HG02970 (cell line): ENCODE measurements around the gene MIA.
"Not testable (repeated sequence)": the region's sequence is repeated elsewhere in the genome, so short reads cannot be mapped to it uniquely, and the experiment has no call there.

Source experiments
- ATAC-seq: cut with Tn5 transposase; IDR thresholded peaks from one replicate; pipeline ENCODE4 v1.9.1; 2021; ENCODE audit warnings: mild to moderate bottlenecking, moderate library complexity, moderate number of reproducible peaks; ENCODE audit not compliant: unreplicated experiment, low FRiP score

MIA gene

GRCh38 chr19:40750058-40750873 is 25.1 kb upstream of the MIA start, which contains the start of gene ACTMAP:
TSS of gene ACTMAP (minus strand) at chr19:40750477. CDS start at chr19:40749803, 674 bp downstream.
- ATAC-seq: peak; percentile 88

- ATAC-seq: peak; percentile 51
These were observed 24.3 kb upstream of the MIA start, which contains the start of gene SNRPA for GRCh38 chr19:40750874-40751537. TSS of gene SNRPA (plus strand) at chr19:40751203. CDS start at chr19:40751409, 206 bp downstream.

GRCh38 chr19:40752257-40752781 is 23.0 kb upstream of the MIA start:
- ATAC-seq: no peak

- no peak for ATAC-seq
These were observed 20.6 kb upstream of the MIA start for GRCh38 chr19:40754611-40755247.

- ATAC-seq: no peak
These were observed 20.1 kb upstream of the MIA start for GRCh38 chr19:40755248-40755624.

- ATAC-seq: no peak
These were observed 19.5 kb upstream of the MIA start for GRCh38 chr19:40755791-40756190.

GRCh38 chr19:40756502-40757110 is 18.7 kb upstream of the MIA start:
- ATAC-seq: no peak

GRCh38 chr19:40758491-40758890 is 16.8 kb upstream of the MIA start:
- ATAC-seq: no peak

GRCh38 chr19:40759352-40759751 is 16.0 kb upstream of the MIA start:
- no peak for ATAC-seq

GRCh38 chr19:40762754-40763470 is 12.4 kb upstream of the MIA start:
- ATAC-seq: no peak

- no peak for ATAC-seq
These were observed 11.8 kb upstream of the MIA start for GRCh38 chr19:40763526-40763925.

- ATAC-seq: no peak
These were observed 11.4 kb upstream of the MIA start for GRCh38 chr19:40763963-40764362.

GRCh38 chr19:40766385-40766784 is 8.9 kb upstream of the MIA start:
- ATAC-seq: not testable (repeated sequence)

GRCh38 chr19:40768869-40769268 is 6.5 kb upstream of the MIA start:
- ATAC-seq: no peak

- not testable (repeated sequence) for ATAC-seq
These were observed 4.0 kb upstream of the MIA start for GRCh38 chr19:40771101-40771862.

GRCh38 chr19:40775632-40776022 is 306 bp downstream of the MIA start:
- ATAC-seq: no peak

GRCh38 chr19:40776364-40776763 is 1.0 kb downstream of the MIA start:
- no peak for ATAC-seq

- ATAC-seq: peak; percentile 50
These were observed 1.8 kb downstream of the MIA start for GRCh38 chr19:40776932-40777644.

- no peak for ATAC-seq
These were observed 2.3 kb downstream of the MIA start for GRCh38 chr19:40777645-40777936.
